DND-41 (cell line): Measurements from ENCODE around the gene STAG2.

Experiments
- ATAC-seq: fragments of 200-7000 bp; cut with Tn5 transposase; 3 replicates; pipeline ENCODE4 v1.9.1; 2021; ENCODE audit warnings: low read depth; ENCODE audit not compliant: insufficient read depth
- DNase-seq: peaks from one replicate; pipeline ENCODE4 v3.0.0-alpha.2; 2020
- H2AFZ ChIP-seq: 2 replicates; pipeline ENCODE4 v1.6.0; 2012; ENCODE audit warnings: low read depth, low read length
- H3K27ac ChIP-seq: 2 replicates; pipeline ENCODE4 v1.5.1; 2012; ENCODE audit warnings: low read length, inconsistent platforms
- H3K27me3 ChIP-seq: fragments of 200-600 bp; sonication (generic); 2 replicates; pipeline ENCODE4 v1.6.0; 2012; ENCODE audit warnings: low read length, mild to moderate bottlenecking, inconsistent platforms; ENCODE audit not compliant: insufficient read depth, poor library complexity
- H3K36me3 ChIP-seq: 2 replicates; pipeline ENCODE4 v1.5.1; 2012; ENCODE audit warnings: low read length, inconsistent platforms; ENCODE audit not compliant: insufficient read depth
- H3K4me1 ChIP-seq: 2 replicates; pipeline ENCODE4 v1.5.1; 2012; ENCODE audit warnings: mild to moderate bottlenecking, low read length; ENCODE audit not compliant: insufficient read depth
- H3K4me2 ChIP-seq: 2 replicates; pipeline ENCODE4 v1.6.0; 2012; ENCODE audit warnings: mild to moderate bottlenecking, moderate library complexity, low read length, inconsistent platforms; ENCODE audit not compliant: insufficient read depth
- H3K4me3 ChIP-seq, 2 experiments: fragments of 200-600 bp in 1 of 2; shearing (Covaris generic) in 1 of 2; 2 replicates each; pipeline ENCODE4 v1.5.1; 2012 to 2016; ENCODE audit warnings: inconsistent platforms in 2 of 2, low read length in 2 of 2, mild to moderate bottlenecking in 2 of 2, low read depth in 1 of 2, moderate library complexity in 1 of 2
- H3K79me2 ChIP-seq: 2 replicates; pipeline ENCODE4 v1.6.0; 2012; ENCODE audit warnings: low read length, inconsistent platforms; ENCODE audit not compliant: insufficient read depth
- H3K9ac ChIP-seq: 2 replicates; pipeline ENCODE4 v1.6.0; 2012; ENCODE audit warnings: low read depth, mild to moderate bottlenecking, inconsistent platforms, low read length, moderate library complexity
- H3K9me3 ChIP-seq: 2 replicates; pipeline ENCODE4 v1.5.1; 2012; ENCODE audit warnings: low read length, moderate library complexity, mild to moderate bottlenecking, inconsistent platforms; ENCODE audit not compliant: insufficient read depth, severe bottlenecking
- H4K20me1 ChIP-seq: 2 replicates; pipeline ENCODE4 v1.6.0; 2012; ENCODE audit warnings: low read length; ENCODE audit not compliant: insufficient read depth
- CTCF ChIP-seq: IDR thresholded peaks from 2 replicates; pipeline ENCODE4 v1.5.1; 2012; ENCODE audit warnings: borderline replicate concordance, low read length, moderate library complexity, mild to moderate bottlenecking; ENCODE audit not compliant: poor library complexity, severe bottlenecking; ENCODE audit errors: extremely low read depth
- EZH2 ChIP-seq: IDR thresholded peaks from 3 replicates; pipeline ENCODE4 v1.6.1; 2012; ENCODE audit warnings: borderline replicate concordance, low read depth, mild to moderate bottlenecking, moderate library complexity, low read length, inconsistent platforms; ENCODE audit not compliant: severe bottlenecking

STAG2 gene

GRCh38 chrX:123962794-123963373 is 1.4 kb downstream of the STAG2 start:
- Histone ChIP-seq H3K79me2 (peaks cover 91% of the 10 kb centered on the region), H3K27ac (peak overlapping the region; percentile 99), H3K9me3 (no peaks in the 10 kb centered on the region), H4K20me1 (peaks cover 43% of the 10 kb centered on the region), H3K27me3 (no peaks in the 10 kb centered on the region), H3K4me2 (peak overlapping the region; percentile 72), H3K4me1 (peaks cover 45% of the 10 kb centered on the region), H3K9ac (peak overlapping the region; percentile 96), H3K4me3 (peak overlapping the region; percentile 78 to 82), H2AFZ (no peak overlapping the region), H3K36me3 (peaks cover 8% of the 10 kb centered on the region; the same call in 1 of the 2 replicates)
- TF ChIP-seq EZH2 (no peak), CTCF (no peak)
- ATAC-seq (peak; percentile 73), DNase-seq (peak; percentile 87)

- Histone ChIP-seq H3K27ac (peak overlapping the region; percentile 40; the same call in 1 of the 2 replicates), H2AFZ (no peak overlapping the region), H3K79me2 (peaks cover 96% of the 10 kb centered on the region), H3K4me1 (peaks cover 45% of the 10 kb centered on the region), H3K4me3 (peak overlapping the region; percentile 78 to 82; a peak in 3 of 4 replicates), H3K9ac (peak overlapping the region; percentile 96), H4K20me1 (peaks cover 56% of the 10 kb centered on the region), H3K4me2 (peak overlapping the region; percentile 72), H3K36me3 (peaks cover 8% of the 10 kb centered on the region), H3K27me3 (no peaks in the 10 kb centered on the region), H3K9me3 (no peaks in the 10 kb centered on the region)
- no peak for TF ChIP-seq EZH2
- no peak for TF ChIP-seq CTCF
- DNase-seq = no peak
- ATAC-seq = no peak
Observed at GRCh38 chrX:123964156-123964834, 2.8 kb downstream of the STAG2 start.

- peak overlapping the region; percentile 72; the same call in 1 of the 2 replicates for H3K4me2 ChIP-seq
- H2AFZ ChIP-seq = no peak overlapping the region
- no peak overlapping the region for H3K27ac ChIP-seq
- ATAC-seq (no peak), DNase-seq (no peak)
- H4K20me1 ChIP-seq = peaks cover 70% of the 10 kb centered on the region
- H3K4me1 ChIP-seq = peaks cover 46% of the 10 kb centered on the region
- no peak overlapping the region for H3K9ac ChIP-seq
- H3K79me2 ChIP-seq = peaks cover 100% of the 10 kb centered on the region
- no peaks in the 10 kb centered on the region for H3K9me3 ChIP-seq
- peak overlapping the region in 1 of 2 experiments; percentile 23; a peak in 1 of 4 replicates for H3K4me3 ChIP-seq
- TF ChIP-seq EZH2 = no peak
- no peak for TF ChIP-seq CTCF
- H3K36me3 ChIP-seq = peaks cover 12% of the 10 kb centered on the region; the same call in 1 of the 2 replicates
- no peaks in the 10 kb centered on the region for H3K27me3 ChIP-seq
Observed at GRCh38 chrX:123965712-123966111, 4.2 kb downstream of the STAG2 start.
